Stimulated activated CD4-positive, alpha-beta T cell treated with anti-CD3 and anti-CD28 coated beads, Interleukin-15, amount 100 ng/mL, for 1 hour (primary cell): ENCODE measurements around the gene PRND.
"Not testable (repeated sequence)": the region's sequence is repeated elsewhere in the genome, so short reads cannot be mapped to it uniquely, and the experiment has no call there.

Source experiments
- DNase-seq, 2 donors: peaks; one replicate each; pipeline ENCODE4 v3.0.0-alpha.2; 2020; ENCODE audit warnings: low read depth in 1 of 2, low spot score in 1 of 2

The PRND gene

GRCh38 chr20:4721719-4722118, at the start of gene PRND:
Gene PRND, plus strand, starts transcription at chr20:4721909. Its CDS starts 2,643 bp downstream, at chr20:4724552.
- DNase-seq: no peak

- DNase-seq: no peak
Observed at GRCh38 chr20:4672948-4673347, 48.8 kb upstream of the PRND start.

- DNase-seq: no peak
Observed at GRCh38 chr20:4673371-4674001, 48.2 kb upstream of the PRND start.

GRCh38 chr20:4674672-4675071, 47.0 kb upstream of the PRND start:
- no peak for DNase-seq

GRCh38 chr20:4677846-4678245, 43.9 kb upstream of the PRND start:
- no peak for DNase-seq

GRCh38 chr20:4681401-4681800, 40.3 kb upstream of the PRND start:
- DNase-seq: no peak

- DNase-seq: no peak
Observed at GRCh38 chr20:4681991-4682401, 39.7 kb upstream of the PRND start.

- DNase-seq: no peak
Observed at GRCh38 chr20:4682682-4683081, 39.0 kb upstream of the PRND start.

- DNase-seq: no peak
Observed at GRCh38 chr20:4683261-4683660, 38.4 kb upstream of the PRND start.

GRCh38 chr20:4684837-4685413, 36.8 kb upstream of the PRND start:
- no peak for DNase-seq

GRCh38 chr20:4685923-4686221, 35.8 kb upstream of the PRND start:
- no peak for DNase-seq

- no peak for DNase-seq
Observed at GRCh38 chr20:4688305-4688704, 33.4 kb upstream of the PRND start.

GRCh38 chr20:4689220-4689619, 32.5 kb upstream of the PRND start:
- DNase-seq: no peak

GRCh38 chr20:4691753-4692152, 30.0 kb upstream of the PRND start:
- no peak for DNase-seq

- DNase-seq: no peak
Observed at GRCh38 chr20:4694076-4694475, 27.6 kb upstream of the PRND start.

GRCh38 chr20:4697189-4697830, 24.4 kb upstream of the PRND start:
- no peak for DNase-seq

GRCh38 chr20:4697831-4698221, 23.9 kb upstream of the PRND start:
- no peak for DNase-seq

GRCh38 chr20:4699216-4699615, 22.5 kb upstream of the PRND start:
- no peak for DNase-seq

GRCh38 chr20:4699957-4700356, 21.8 kb upstream of the PRND start:
- no peak for DNase-seq

- no peak for DNase-seq
Observed at GRCh38 chr20:4702562-4703280, 19.0 kb upstream of the PRND start.

GRCh38 chr20:4703281-4703676, 18.4 kb upstream of the PRND start:
- no peak for DNase-seq

GRCh38 chr20:4706941-4707340, 14.8 kb upstream of the PRND start:
- DNase-seq: not testable (repeated sequence)
